DMS153 treated with DMSO at 0.1 percent for 48 hours (cell line): ENCODE results near the gene TRIOBP.
"Not testable (repeated sequence)": the region's sequence is repeated elsewhere in the genome, so short reads cannot be mapped to it uniquely, and the experiment has no call there.

Source experiments
- DNase-seq: peaks from one replicate; lab custom pipeline; 2025; ENCODE audit not compliant: unreplicated experiment; lab: John Stamatoyannopoulos, UW

The TRIOBP gene

GRCh38 chr22:37692627-37693285 is 4.1 kb upstream of the TRIOBP start:
- DNase-seq, result no peak

GRCh38 chr22:37694131-37694530 is 2.7 kb upstream of the TRIOBP start:
- not testable (repeated sequence) for DNase-seq

- DNase-seq, result not testable (repeated sequence)
These were observed 590 bp upstream of the TRIOBP start for GRCh38 chr22:37696260-37696656.

- no peak for DNase-seq
These were observed 639 bp downstream of the TRIOBP start for GRCh38 chr22:37697538-37697835.

GRCh38 chr22:37701141-37701786 is 4.4 kb downstream of the TRIOBP start:
- no peak for DNase-seq

GRCh38 chr22:37703906-37704305 is 7.1 kb downstream of the TRIOBP start:
- DNase-seq, result no peak

GRCh38 chr22:37704645-37705044 is 7.8 kb downstream of the TRIOBP start:
- DNase-seq, result no peak

- DNase-seq, result no peak
These were observed 8.4 kb downstream of the TRIOBP start for GRCh38 chr22:37705205-37705604.

- peak; percentile 20 for DNase-seq
These were observed 12.0 kb downstream of the TRIOBP start for GRCh38 chr22:37708580-37709444.

GRCh38 chr22:37709445-37709765 is 12.6 kb downstream of the TRIOBP start:
- DNase-seq, result no peak

- no peak for DNase-seq
These were observed 13.8 kb downstream of the TRIOBP start for GRCh38 chr22:37710675-37711074.

GRCh38 chr22:37711490-37711889 is 14.6 kb downstream of the TRIOBP start:
- no peak for DNase-seq

- DNase-seq, result no peak
These were observed 16.9 kb downstream of the TRIOBP start for GRCh38 chr22:37713761-37714160.

GRCh38 chr22:37714634-37715033 is 17.8 kb downstream of the TRIOBP start:
- no peak for DNase-seq

GRCh38 chr22:37715760-37716159 is 18.9 kb downstream of the TRIOBP start:
- no peak for DNase-seq

GRCh38 chr22:37716708-37717107 is 19.9 kb downstream of the TRIOBP start:
- DNase-seq, result no peak

GRCh38 chr22:37717235-37717634 is 20.4 kb downstream of the TRIOBP start:
- DNase-seq, result not testable (repeated sequence)

GRCh38 chr22:37717746-37718305 is 21.0 kb downstream of the TRIOBP start:
- DNase-seq, result not testable (repeated sequence)

GRCh38 chr22:37725551-37726240 is 28.8 kb downstream of the TRIOBP start:
- DNase-seq, result no peak

- DNase-seq, result no peak
These were observed 29.5 kb downstream of the TRIOBP start for GRCh38 chr22:37726241-37726887.

GRCh38 chr22:37728620-37729019 is 31.8 kb downstream of the TRIOBP start:
- DNase-seq, result no peak
